OCI-LY3 (cell line): ENCODE measurements around the gene AGAP1.

ENCODE experiments used
- EZH2phosphoT487 ChIP-seq: fragments of 200-600 bp; shearing (Covaris generic); IDR thresholded peaks from 2 replicates; pipeline ENCODE4 v1.6.1; 2018; ENCODE audit warnings: antibody characterized with exemption, mixed run types, low read depth
- TF ChIP-seq, protein P1 (sequence below): fragments of 200-600, 300-600 bp; sonication (generic); IDR thresholded peaks from 2 replicates; pipeline ENCODE4 v1.5.1; 2014; ENCODE audit warnings: antibody characterized with exemption, low read length, low read depth

DNA sequence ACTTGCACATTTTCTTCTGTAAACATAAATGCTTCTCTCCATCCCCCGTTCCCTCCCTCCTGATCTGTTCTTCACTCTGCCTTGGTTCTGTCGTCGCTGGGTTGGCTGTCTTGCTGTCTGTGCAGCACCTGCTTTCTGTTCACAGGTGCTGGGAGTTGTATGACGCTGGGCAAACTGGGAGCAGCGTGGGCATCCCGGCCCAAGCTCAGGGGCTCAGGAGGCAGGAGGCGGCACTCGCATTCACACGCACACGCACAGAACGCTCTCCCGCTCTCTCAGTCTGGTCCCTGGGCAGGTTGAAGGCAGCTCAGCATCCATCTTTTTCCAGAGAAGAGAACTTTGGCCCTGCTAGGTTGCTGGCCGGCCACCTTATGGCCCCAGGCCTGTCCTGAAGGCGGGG lies 618.6 kb downstream of the AGAP1 start:
- TF ChIP-seq, protein P1, sequence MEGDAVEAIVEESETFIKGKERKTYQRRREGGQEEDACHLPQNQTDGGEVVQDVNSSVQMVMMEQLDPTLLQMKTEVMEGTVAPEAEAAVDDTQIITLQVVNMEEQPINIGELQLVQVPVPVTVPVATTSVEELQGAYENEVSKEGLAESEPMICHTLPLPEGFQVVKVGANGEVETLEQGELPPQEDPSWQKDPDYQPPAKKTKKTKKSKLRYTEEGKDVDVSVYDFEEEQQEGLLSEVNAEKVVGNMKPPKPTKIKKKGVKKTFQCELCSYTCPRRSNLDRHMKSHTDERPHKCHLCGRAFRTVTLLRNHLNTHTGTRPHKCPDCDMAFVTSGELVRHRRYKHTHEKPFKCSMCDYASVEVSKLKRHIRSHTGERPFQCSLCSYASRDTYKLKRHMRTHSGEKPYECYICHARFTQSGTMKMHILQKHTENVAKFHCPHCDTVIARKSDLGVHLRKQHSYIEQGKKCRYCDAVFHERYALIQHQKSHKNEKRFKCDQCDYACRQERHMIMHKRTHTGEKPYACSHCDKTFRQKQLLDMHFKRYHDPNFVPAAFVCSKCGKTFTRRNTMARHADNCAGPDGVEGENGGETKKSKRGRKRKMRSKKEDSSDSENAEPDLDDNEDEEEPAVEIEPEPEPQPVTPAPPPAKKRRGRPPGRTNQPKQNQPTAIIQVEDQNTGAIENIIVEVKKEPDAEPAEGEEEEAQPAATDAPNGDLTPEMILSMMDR = no peak
- TF ChIP-seq EZH2phosphoT487 = no peak
